Body of pancreas (tissue), 4 donors: ENCODE results near the gene DMAP1. TPM values are rescaled to one million over a fixed set of nuclear protein-coding genes. Genes with fewer than 3 reads are reported as not detected.

Experiments
- ATAC-seq: fragments of 150-250 bp; one replicate; pipeline ENCODE4 v1.9.1; 2016
- DNase-seq, 4 donors: peaks; one replicate each; pipeline ENCODE4 v3.0.0-alpha.2; 2019
- H3K27ac ChIP-seq, 4 donors: fragments of 200-600 bp; sonication (generic); 1 replicate in 3 of 4; 2 replicates in 1 of 4; pipeline versions ENCODE4 v1.5.1 to v1.6.1; 2016 to 2019; ENCODE audit warnings: mild to moderate bottlenecking in 1 of 4, mixed read lengths in 1 of 4, moderate library complexity in 1 of 4
- H3K27me3 ChIP-seq, 2 donors: fragments of 200-600 bp; sonication (generic); one replicate each; pipeline ENCODE4 v1.6.0; 2016; ENCODE audit warnings: mild to moderate bottlenecking in 1 of 2
- H3K36me3 ChIP-seq, 2 donors: fragments of 200-600 bp; sonication (generic); replicated peaks in 1 of 2; 2 replicates each; pipeline ENCODE4 v1.5.1; 2016; ENCODE audit warnings: low read depth in 2 of 2; ENCODE audit not compliant: insufficient read depth in 1 of 2
- H3K4me1 ChIP-seq: fragments of 200-600 bp; sonication (generic); one replicate; pipeline ENCODE4 v1.6.0; 2016
- H3K4me3 ChIP-seq, 2 donors: fragments of 200-600 bp; sonication (generic); 1 replicate in 1 of 2; 2 replicates in 1 of 2; pipeline ENCODE4 v1.5.1; 2016 to 2019
- H3K9me3 ChIP-seq, 3 donors: fragments of 200-600 bp; sonication (generic); 1 replicate in 2 of 3; 2 replicates in 1 of 3; pipeline ENCODE4 v1.5.1; 2016
- CTCF ChIP-seq, 7 experiments: fragments of 450-650 bp in 4 of 7; fragments of 200-600 bp in 3 of 7; sonication (generic) in 3 of 7; IDR thresholded peaks; one replicate each; pipeline ENCODE4 v1.5.1; 2016 to 2019; ENCODE audit warnings: antibody characterized with exemption in 7 of 7
- POLR2A ChIP-seq, 3 donors: fragments of 450-650 bp; IDR thresholded peaks; one replicate each; pipeline ENCODE4 v1.6.1; 2016; ENCODE audit warnings: antibody characterized with exemption in 3 of 3, mild to moderate bottlenecking in 2 of 3
- WGBS, 2 donors: methylation state at CpG; one replicate each; pipeline ENCODE4 v1.1.5; 2017; 5-methylcytosine and 5-hydroxymethylcytosine counted together
- intact Hi-C: fragments of 100-400 bp; cut with DNase I; formaldehyde crosslinking; loops from one replicate; pipeline ENCODE4 v1.15.1; 2023
- total RNA-seq, 2 donors: library from RNA; depleted of rRNA; stranded (reverse); fragments of >200 nt; gene quantifications; one replicate each; pipeline ENCODE4 v1.1.0, GENCODE V29; 2016

Gene DMAP1
- total RNA-seq, 2 donors from 2014 or later = 39.2 to 93.3 TPM

- DNase-seq (no peak), ATAC-seq (no peak)
- Histone ChIP-seq H3K4me3 (no peak overlapping the region), H3K4me1 (no peaks in the 10 kb centered on the region), H3K27me3 (no peaks in the 10 kb centered on the region), H3K9me3 (no peaks in the 10 kb centered on the region), H3K36me3 (peaks cover 0 to 4% of the 10 kb centered on the region in 2 donors), H3K27ac (no peak overlapping the region)
- 89 to 92% methylated on average over 2 of the region's 2 CpGs for WGBS, 2 donors
- intact Hi-C loops = loop anchor here (10.0 kb wide), 2 partner anchors 359 to 419 kb away; no protein-coding TSS in a partner anchor
- TF ChIP-seq CTCF (IDR thresholded peaks at IDR 0.05) = no peak
- TF ChIP-seq POLR2A (IDR thresholded peaks at IDR 0.05) = no peak
Measured at GRCh38 chr1:44225761-44226160, 12.5 kb downstream of the DMAP1 start.

- WGBS, 2 donors = 45 to 62% methylated on average over 1 of the region's 1 CpG
Measured at GRCh38 chr1:44227211-44227610, 13.9 kb downstream of the DMAP1 start.

GRCh38 chr1:44228218-44228617 lies 14.9 kb downstream of the DMAP1 start:
- intact Hi-C loops = loop anchor here (10.0 kb wide), 2 partner anchors 357 to 417 kb away; no protein-coding TSS in a partner anchor
- no peak overlapping the region for H3K27ac ChIP-seq
- DNase-seq = no peak
- no peaks in the 10 kb centered on the region for H3K9me3 ChIP-seq
- no peak overlapping the region for H3K4me3 ChIP-seq
- H3K4me1 ChIP-seq = no peaks in the 10 kb centered on the region
- TF ChIP-seq CTCF (IDR thresholded peaks at IDR 0.05) = no peak
- TF ChIP-seq POLR2A (IDR thresholded peaks at IDR 0.05) = no peak
- no peaks in the 10 kb centered on the region for H3K36me3 ChIP-seq
- ATAC-seq = no peak
- WGBS, 2 donors = 91 to 94% methylated on average over 13 of the region's 13 CpGs
- H3K27me3 ChIP-seq = no peaks in the 10 kb centered on the region

More at GRCh38 chr1:44227211-44227610, 13.9 kb downstream of the DMAP1 start:
- DNase-seq (no peak), ATAC-seq (no peak)
- H3K9me3 ChIP-seq = no peaks in the 10 kb centered on the region
- intact Hi-C loops = loop anchor here (10.0 kb wide), 2 partner anchors 358 to 418 kb away; no protein-coding TSS in a partner anchor
- no peak for TF ChIP-seq POLR2A (IDR thresholded peaks at IDR 0.05)
- TF ChIP-seq CTCF (IDR thresholded peaks at IDR 0.05) = no peak
- no peaks in the 10 kb centered on the region for H3K4me1 ChIP-seq
- H3K36me3 ChIP-seq = no peaks in the 10 kb centered on the region
- no peak overlapping the region for H3K4me3 ChIP-seq
- no peak overlapping the region for H3K27ac ChIP-seq
- H3K27me3 ChIP-seq = no peaks in the 10 kb centered on the region

GRCh38 chr1:44229435-44230167 lies 16.3 kb downstream of the DMAP1 start:
- intact Hi-C loops = loop anchor here (10.0 kb wide), 2 partner anchors 355 to 415 kb away; no protein-coding TSS in a partner anchor
- 91 to 96% methylated on average over 16 of the region's 16 CpGs for WGBS, 2 donors
- no peak for DNase-seq
- Histone ChIP-seq H3K27me3 (no peaks in the 10 kb centered on the region), H3K4me3 (no peak overlapping the region), H3K27ac (no peak overlapping the region), H3K36me3 (no peaks in the 10 kb centered on the region), H3K9me3 (no peaks in the 10 kb centered on the region), H3K4me1 (no peaks in the 10 kb centered on the region)
- TF ChIP-seq POLR2A (IDR thresholded peaks at IDR 0.05) (no peak), CTCF (IDR thresholded peaks at IDR 0.05) (no peak)
- ATAC-seq = no peak
